Measurements from ENCODE around the gene SPC24.
"Not testable (repeated sequence)": the region's sequence is repeated elsewhere in the genome, so short reads cannot be mapped to it uniquely, and the experiment has no call there.

The SPC24 gene

GRCh38 chr19:11125994-11126685, 29.4 kb downstream of the SPC24 start:
- DNase-seq (ENCODE audit: low spot score), result peak; percentile 79

- DNase-seq (ENCODE audit: low spot score), result not testable (repeated sequence)
Measured at GRCh38 chr19:11124157-11124556, 31.4 kb downstream of the SPC24 start.

GRCh38 chr19:11123114-11123513, 32.5 kb downstream of the SPC24 start:
- DNase-seq (ENCODE audit: low spot score), result no peak

GRCh38 chr19:11121963-11122362, 33.6 kb downstream of the SPC24 start:
- DNase-seq (ENCODE audit: low spot score), result not testable (repeated sequence)

GRCh38 chr19:11116507-11116906, 39.1 kb downstream of the SPC24 start:
- DNase-seq (ENCODE audit: low spot score), result no peak

DNA sequence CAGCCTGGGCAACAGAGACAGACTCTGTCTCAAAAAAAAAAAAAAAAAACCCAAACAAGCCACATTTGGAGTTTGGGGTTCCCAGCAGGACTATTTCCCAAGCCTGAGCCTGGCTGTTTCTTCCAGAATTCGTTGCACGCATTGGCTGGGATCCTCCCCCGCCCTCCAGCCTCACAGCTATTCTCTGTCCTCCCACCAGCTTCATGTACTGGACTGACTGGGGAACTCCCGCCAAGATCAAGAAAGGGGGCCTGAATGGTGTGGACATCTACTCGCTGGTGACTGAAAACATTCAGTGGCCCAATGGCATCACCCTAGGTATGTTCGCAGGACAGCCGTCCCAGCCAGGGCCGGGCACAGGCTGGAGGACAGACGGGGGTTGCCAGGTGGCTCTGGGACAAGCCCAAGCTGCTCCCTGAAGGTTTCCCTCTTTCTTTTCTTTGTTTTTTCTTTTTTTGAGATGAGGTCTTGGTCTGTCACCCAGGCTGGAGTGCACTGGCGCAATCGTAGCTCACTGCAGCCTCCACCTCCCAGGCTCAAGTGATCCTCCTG, 39.6 kb downstream of the SPC24 start:
- DNase-seq (ENCODE audit: low spot score), result no peak

GRCh38 chr19:11115042-11115441, 40.5 kb downstream of the SPC24 start:
- no peak for DNase-seq (ENCODE audit: low spot score)

- DNase-seq (ENCODE audit: low spot score), result no peak
Measured at GRCh38 chr19:11113140-11113708, 42.4 kb downstream of the SPC24 start.

DNA sequence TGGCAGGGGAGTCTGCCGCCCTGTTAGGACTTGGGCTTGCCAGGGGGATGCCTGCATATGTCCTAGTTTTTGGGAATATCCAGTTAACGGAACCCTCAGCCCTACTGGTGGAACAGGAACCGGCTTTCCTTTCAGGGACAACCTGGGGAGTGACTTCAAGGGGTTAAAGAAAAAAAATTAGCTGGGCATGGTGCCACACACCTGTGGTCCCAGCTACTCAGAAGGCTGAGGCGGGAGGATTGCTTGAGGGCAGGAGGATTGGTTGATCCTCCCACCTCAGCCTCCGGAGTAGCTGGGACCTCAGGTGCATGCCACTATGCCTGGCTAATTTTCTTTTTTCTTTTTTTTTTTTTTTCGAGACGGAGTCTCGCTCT, 43.8 kb downstream of the SPC24 start:
- no peak for DNase-seq (ENCODE audit: low spot score)

DNA sequence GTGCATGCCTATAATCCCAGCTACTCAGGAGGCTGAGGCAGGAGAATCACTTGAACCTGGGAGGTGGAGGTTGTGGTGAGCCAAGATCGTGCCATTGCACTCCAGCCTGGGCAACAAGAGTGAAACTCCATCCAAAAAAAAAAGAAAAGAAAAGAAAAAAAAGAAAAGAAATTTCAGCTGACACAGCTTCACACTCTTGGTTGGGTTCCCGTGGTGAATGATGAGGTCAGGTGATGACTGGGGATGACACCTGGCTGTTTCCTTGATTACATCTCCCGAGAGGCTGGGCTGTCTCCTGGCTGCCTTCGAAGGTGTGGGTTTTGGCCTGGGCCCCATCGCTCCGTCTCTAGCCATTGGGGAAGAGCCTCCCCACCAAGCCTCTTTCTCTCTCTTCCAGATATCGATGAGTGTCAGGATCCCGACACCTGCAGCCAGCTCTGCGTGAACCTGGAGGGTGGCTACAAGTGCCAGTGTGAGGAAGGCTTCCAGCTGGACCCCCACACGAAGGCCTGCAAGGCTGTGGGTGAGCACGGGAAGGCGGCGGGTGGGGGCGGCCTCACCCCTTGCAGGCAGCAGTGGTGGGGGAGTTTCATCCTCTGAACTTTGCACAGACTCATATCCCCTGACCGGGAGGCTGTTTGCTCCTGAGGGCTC, 44.3 kb downstream of the SPC24 start:
- peak; percentile 28 for DNase-seq (ENCODE audit: low spot score)

DNA sequence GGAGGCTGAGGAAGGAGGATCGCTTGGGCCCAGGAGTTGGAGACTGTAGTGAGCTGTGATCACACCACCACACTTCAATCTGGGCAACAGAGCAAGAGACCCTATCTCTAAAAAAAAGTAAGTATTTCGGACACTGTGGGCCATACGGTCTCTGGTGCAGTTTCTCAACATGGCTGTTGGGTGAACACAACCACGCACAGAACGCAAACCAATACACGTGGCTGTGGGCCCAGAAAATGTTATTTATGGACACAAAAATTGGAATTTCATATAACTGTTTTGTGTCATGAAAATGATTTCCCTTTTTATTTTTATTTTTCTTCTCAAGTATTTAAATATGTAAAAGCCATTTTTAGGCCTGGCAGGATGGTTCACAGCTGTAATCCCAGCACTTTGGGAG, 46.8 kb downstream of the SPC24 start:
- DNase-seq (ENCODE audit: low spot score), result no peak

DNA sequence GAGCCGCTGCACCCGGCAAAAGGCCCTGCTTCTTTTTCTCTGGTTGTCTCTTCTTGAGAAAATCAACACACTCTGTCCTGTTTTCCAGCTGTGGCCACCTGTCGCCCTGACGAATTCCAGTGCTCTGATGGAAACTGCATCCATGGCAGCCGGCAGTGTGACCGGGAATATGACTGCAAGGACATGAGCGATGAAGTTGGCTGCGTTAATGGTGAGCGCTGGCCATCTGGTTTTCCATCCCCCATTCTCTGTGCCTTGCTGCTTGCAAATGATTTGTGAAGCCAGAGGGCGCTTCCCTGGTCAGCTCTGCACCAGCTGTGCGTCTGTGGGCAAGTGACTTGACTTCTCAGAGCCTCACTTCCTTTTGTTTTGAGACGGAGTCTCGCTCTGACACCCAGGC, 49.1 kb downstream of the SPC24 start:
- no peak for DNase-seq (ENCODE audit: low spot score)

GRCh38 chr19:11105014-11105636, 50.5 kb downstream of the SPC24 start:
- DNase-seq (ENCODE audit: low spot score), result no peak

GRCh38 chr19:11103667-11104066, 51.9 kb downstream of the SPC24 start:
- not testable (repeated sequence) for DNase-seq (ENCODE audit: low spot score)

- DNase-seq (ENCODE audit: low spot score), result no peak
Measured at GRCh38 chr19:11102944-11103343, 52.6 kb downstream of the SPC24 start.

DNA sequence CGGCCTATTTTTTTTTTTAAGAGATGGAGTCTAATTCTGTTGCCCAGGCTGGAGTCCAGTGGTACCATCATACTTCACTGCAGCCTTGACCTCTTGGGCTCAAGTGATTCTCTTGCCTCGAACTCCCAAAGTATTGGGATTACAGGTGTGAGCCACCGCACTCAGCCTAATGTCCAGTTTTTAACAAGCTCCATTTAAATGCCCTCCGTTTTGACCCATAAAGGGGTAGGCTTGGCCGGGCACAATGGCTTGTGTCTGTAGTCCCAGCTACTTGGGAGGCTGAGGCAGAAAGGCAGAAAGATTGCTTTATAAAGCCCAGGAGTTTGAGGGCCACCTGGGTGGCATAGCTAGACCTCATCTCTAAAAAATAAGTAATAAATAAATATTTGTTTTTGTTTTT, 54.5 kb downstream of the SPC24 start:
- no peak for DNase-seq (ENCODE audit: low spot score)

GRCh38 chr19:11100049-11100448, 55.5 kb downstream of the SPC24 start:
- DNase-seq (ENCODE audit: low spot score), result no peak

- no peak for DNase-seq (ENCODE audit: low spot score)
Measured at GRCh38 chr19:11098861-11099260, 56.7 kb downstream of the SPC24 start.

- DNase-seq (ENCODE audit: low spot score), result no peak
Measured at GRCh38 chr19:11098327-11098726, 57.3 kb downstream of the SPC24 start.

DNA sequence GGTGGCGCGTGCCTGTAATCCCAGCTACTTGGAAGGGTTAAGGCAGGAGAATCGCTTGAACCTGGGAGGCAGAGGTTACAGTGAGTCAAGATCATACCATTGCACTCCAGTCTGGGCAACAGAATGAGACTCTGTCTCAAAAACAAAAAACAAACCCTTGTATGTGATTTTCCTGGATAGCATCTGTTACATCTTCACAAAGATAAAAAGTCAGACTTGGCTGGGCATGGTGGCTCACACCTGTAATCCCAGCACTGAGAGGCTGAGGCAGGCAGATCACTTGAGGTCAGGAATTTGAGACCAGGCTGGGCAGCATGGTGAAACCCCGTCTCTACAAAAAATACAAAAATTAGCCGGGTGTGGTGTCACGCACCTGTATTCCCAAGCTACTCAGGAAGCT, 58.2 kb downstream of the SPC24 start:
- not testable (repeated sequence) for DNase-seq (ENCODE audit: low spot score)

- no peak for DNase-seq (ENCODE audit: low spot score)
Measured at GRCh38 chr19:11096210-11096841, 59.3 kb downstream of the SPC24 start.
